Measurements from ENCODE around the gene RAB6B. TPM values are rescaled to one million over a fixed set of nuclear protein-coding genes. Genes with fewer than 3 reads are reported as not detected.

RAB6B gene
- polyA plus RNA-seq, 2 of the 4 experiments (the other 2 are of a cell fraction), result 2.4 to 2.5 TPM

- no peak for TF ChIP-seq HDAC2 (IDR thresholded peaks at IDR 0.05)
- no peak for TF ChIP-seq FOSL2 (IDR thresholded peaks at IDR 0.05)
- no peak for TF ChIP-seq FOSL2 (CRISPR knock-in tag; IDR thresholded peaks at IDR 0.05)
- no peak for TF ChIP-seq HOXA7 (CRISPR knock-in tag; IDR thresholded peaks at IDR 0.05)
Measured at GRCh38 chr3:133856316-133856715, 39.4 kb downstream of the RAB6B start (continued).

DNA sequence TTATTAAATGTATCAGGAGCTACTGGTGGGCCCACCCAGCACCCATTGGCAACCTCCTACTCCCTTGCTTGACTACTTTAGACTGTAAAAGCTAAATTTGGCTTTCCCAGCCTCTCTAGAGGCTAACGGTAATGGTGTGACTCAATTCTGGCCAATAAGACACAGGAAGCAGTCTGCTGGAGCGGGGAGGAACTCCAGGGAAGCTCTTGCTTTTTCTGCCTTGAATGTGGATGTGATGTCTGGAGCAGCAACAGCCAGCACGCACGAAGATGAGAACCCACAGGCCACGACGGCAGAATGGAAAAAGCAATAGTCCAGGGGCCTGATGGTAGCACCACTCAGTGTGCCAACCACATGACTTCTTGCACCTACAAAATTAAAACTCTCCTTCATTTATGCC is 39.9 kb downstream of the RAB6B start:
- no peak for ATAC-seq
- DNase-seq (ENCODE audit: low read depth in 1 of 2, low spot score in 1 of 2), result no peak
- ChIA-PET CTCF (no interaction called here), POLR2A (no interaction called here)
- no peaks in the 10 kb centered on the region for H3K9me3 ChIP-seq
- H3K4me2 ChIP-seq, result no peak overlapping the region
- WGBS (ENCODE audit: missing lambda C conversion rate), result 85% methylated on average over 6 of the region's 6 CpGs
- H3K4me1 ChIP-seq, result no peaks in the 10 kb centered on the region
- no peak overlapping the region for H3K4me3 ChIP-seq
- FAIRE-seq, result no peak
- no peak for TF ChIP-seq HDAC2 (IDR thresholded peaks at IDR 0.05)
- no peak for TF ChIP-seq TFCP2L1 (CRISPR knock-in tag; IDR thresholded peaks at IDR 0.05)
- TF ChIP-seq NR3C1 (IDR thresholded peaks at IDR 0.05), result no peak
- TF ChIP-seq HEYL (CRISPR knock-in tag; IDR thresholded peaks at IDR 0.05), result no peak
- no peak for TF ChIP-seq FOXS1 (CRISPR knock-in tag; IDR thresholded peaks at IDR 0.05)
- TF ChIP-seq ZFP36 (IDR thresholded peaks at IDR 0.05; ENCODE audit: borderline replicate concordance, partially characterized antibody), result no peak
- no peak for TF ChIP-seq RAD21 (conservative IDR thresholded peaks at IDR 0.05 in 1 of 2, IDR thresholded peaks at IDR 0.05 in 1 of 2)
- TF ChIP-seq SREBF2 (IDR thresholded peaks at IDR 0.05), result no peak
- no peak for TF ChIP-seq CBX8 (IDR thresholded peaks at IDR 0.05)
- no peak for TF ChIP-seq HOXB13 (CRISPR knock-in tag; IDR thresholded peaks at IDR 0.05; ENCODE audit: low read depth)
- no peak for TF ChIP-seq RNF2 (IDR thresholded peaks at IDR 0.05; ENCODE audit: borderline replicate concordance, low read depth)
- TF ChIP-seq JUNB (IDR thresholded peaks at IDR 0.05), result no peak
- TF ChIP-seq HOXA7 (CRISPR knock-in tag; IDR thresholded peaks at IDR 0.05), result no peak
- TF ChIP-seq, protein P1, sequence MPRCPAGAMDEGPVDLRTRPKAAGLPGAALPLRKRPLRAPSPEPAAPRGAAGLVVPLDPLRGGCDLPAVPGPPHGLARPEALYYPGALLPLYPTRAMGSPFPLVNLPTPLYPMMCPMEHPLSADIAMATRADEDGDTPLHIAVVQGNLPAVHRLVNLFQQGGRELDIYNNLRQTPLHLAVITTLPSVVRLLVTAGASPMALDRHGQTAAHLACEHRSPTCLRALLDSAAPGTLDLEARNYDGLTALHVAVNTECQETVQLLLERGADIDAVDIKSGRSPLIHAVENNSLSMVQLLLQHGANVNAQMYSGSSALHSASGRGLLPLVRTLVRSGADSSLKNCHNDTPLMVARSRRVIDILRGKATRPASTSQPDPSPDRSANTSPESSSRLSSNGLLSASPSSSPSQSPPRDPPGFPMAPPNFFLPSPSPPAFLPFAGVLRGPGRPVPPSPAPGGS (IDR thresholded peaks at IDR 0.05), result no peak
- TF ChIP-seq, protein P2, sequence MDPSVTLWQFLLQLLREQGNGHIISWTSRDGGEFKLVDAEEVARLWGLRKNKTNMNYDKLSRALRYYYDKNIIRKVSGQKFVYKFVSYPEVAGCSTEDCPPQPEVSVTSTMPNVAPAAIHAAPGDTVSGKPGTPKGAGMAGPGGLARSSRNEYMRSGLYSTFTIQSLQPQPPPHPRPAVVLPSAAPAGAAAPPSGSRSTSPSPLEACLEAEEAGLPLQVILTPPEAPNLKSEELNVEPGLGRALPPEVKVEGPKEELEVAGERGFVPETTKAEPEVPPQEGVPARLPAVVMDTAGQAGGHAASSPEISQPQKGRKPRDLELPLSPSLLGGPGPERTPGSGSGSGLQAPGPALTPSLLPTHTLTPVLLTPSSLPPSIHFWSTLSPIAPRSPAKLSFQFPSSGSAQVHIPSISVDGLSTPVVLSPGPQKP (IDR thresholded peaks at IDR 0.05; ENCODE audit: low read depth, low read length), result no peak
- no peak overlapping the region for H3K27ac ChIP-seq

GRCh38 chr3:133855002-133855370 is 40.7 kb downstream of the RAB6B start:
- H3K9me3 ChIP-seq, result no peaks in the 10 kb centered on the region
- DNase-seq (ENCODE audit: low read depth in 1 of 2, low spot score in 1 of 2), result no peak
- no peak for TF ChIP-seq FOXS1 (CRISPR knock-in tag; IDR thresholded peaks at IDR 0.05)
- TF ChIP-seq RAD21 (conservative IDR thresholded peaks at IDR 0.05 in 1 of 2, IDR thresholded peaks at IDR 0.05 in 1 of 2), result no peak
- TF ChIP-seq JUN (IDR thresholded peaks at IDR 0.05), result no peak
- TF ChIP-seq, protein P3, sequence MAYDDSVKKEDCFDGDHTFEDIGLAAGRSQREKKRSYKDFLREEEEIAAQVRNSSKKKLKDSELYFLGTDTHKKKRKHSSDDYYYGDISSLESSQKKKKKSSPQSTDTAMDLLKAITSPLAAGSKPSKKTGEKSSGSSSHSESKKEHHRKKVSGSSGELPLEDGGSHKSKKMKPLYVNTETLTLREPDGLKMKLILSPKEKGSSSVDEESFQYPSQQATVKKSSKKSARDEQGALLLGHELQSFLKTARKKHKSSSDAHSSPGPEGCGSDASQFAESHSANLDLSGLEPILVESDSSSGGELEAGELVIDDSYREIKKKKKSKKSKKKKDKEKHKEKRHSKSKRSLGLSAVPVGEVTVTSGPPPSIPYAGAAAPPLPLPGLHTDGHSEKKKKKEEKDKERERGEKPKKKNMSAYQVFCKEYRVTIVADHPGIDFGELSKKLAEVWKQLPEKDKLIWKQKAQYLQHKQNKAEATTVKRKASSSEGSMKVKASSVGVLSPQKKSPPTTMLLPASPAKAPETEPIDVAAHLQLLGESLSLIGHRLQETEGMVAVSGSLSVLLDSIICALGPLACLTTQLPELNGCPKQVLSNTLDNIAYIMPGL (CRISPR knock-in tag; IDR thresholded peaks at IDR 0.05; ENCODE audit: borderline replicate concordance), result no peak
- TF ChIP-seq ESRRA (IDR thresholded peaks at IDR 0.05; ENCODE audit: borderline replicate concordance, low read length), result no peak
- no peak for TF ChIP-seq ZFP36 (IDR thresholded peaks at IDR 0.05; ENCODE audit: borderline replicate concordance, partially characterized antibody)
- no peak for TF ChIP-seq FOSL2 (IDR thresholded peaks at IDR 0.05)
- TF ChIP-seq FOSL2 (CRISPR knock-in tag; IDR thresholded peaks at IDR 0.05), result no peak
- TF ChIP-seq JUNB (IDR thresholded peaks at IDR 0.05), result no peak
- H3K4me1 ChIP-seq, result no peaks in the 10 kb centered on the region
- CTCF ChIA-PET, result interaction anchor here (1.7 kb wide), 1 partner anchor 10 kb away, joined by 4 read pairs; no protein-coding TSS in a partner anchor
- POLR2A ChIA-PET, result no interaction called here
- 73% methylated on average over 4 of the region's 4 CpGs for WGBS (ENCODE audit: missing lambda C conversion rate)
- ATAC-seq, result no peak
- no peak overlapping the region for H3K27ac ChIP-seq
- H3K4me3 ChIP-seq, result no peak overlapping the region
- no peak overlapping the region for H3K4me2 ChIP-seq
- no peak for FAIRE-seq
